SK-N-SH (cell line): Measurements from ENCODE around the gene PPFIBP2. TPM values are rescaled to one million over a fixed set of nuclear protein-coding genes. Genes with fewer than 3 reads are reported as not detected.

Experiments
- CTCF ChIA-PET: fragments of 300-600, 350-600 bp; formaldehyde crosslinking; extraction: SDS; loops from one replicate; lab custom pipeline; 2021; lab: Yijun Ruan, JAX
- POLR2A ChIA-PET: fragments of 350-600 bp; sonication (Branson Sonifier 250); formaldehyde crosslinking; extraction: SDS; loops from one replicate; lab custom pipeline; 2020; ENCODE audit warnings: antibody characterized with exemption, inconsistent platforms; lab: Yijun Ruan, JAX
- DNase-seq: peaks from one replicate; pipeline ENCODE4 v3.0.0; 2012
- H2AFZ ChIP-seq: fragments of 200-600 bp; sonication (generic); 2 replicates; pipeline ENCODE4 v1.8.1; 2016; ENCODE audit warnings: antibody characterized with exemption, mild to moderate bottlenecking, low read depth
- H3F3A ChIP-seq: fragments of 200-600 bp; sonication (generic); replicated peaks from 2 replicates; pipeline ENCODE3; 2016; ENCODE audit warnings: antibody characterized with exemption, mild to moderate bottlenecking; ENCODE audit not compliant: insufficient read depth
- H3K27ac ChIP-seq, 2 experiments: fragments of 200-500 bp in 1 of 2; fragments of 200-600 bp in 1 of 2; sonication (Bioruptor generic) in 1 of 2; sonication (generic), shearing (Covaris generic) in 1 of 2; 2 replicates each; pipeline versions ENCODE4 v1.5.1 to v1.6.1; 2014 to 2016; ENCODE audit warnings: low read depth in 2 of 2, inconsistent platforms in 1 of 2, low read length in 1 of 2, mild to moderate bottlenecking in 1 of 2, mixed read lengths in 1 of 2
- H3K27me3 ChIP-seq: fragments of 200-600 bp; sonication (generic), shearing (Covaris generic); 2 replicates; pipeline ENCODE4 v1.6.1; 2016; ENCODE audit warnings: mixed run types; ENCODE audit not compliant: insufficient read depth
- H3K36me3 ChIP-seq, 2 experiments: fragments of 200-500 bp in 1 of 2; fragments of 200-600 bp in 1 of 2; sonication (Bioruptor generic) in 1 of 2; sonication (generic) in 1 of 2; replicated peaks in 1 of 2; 2 replicates each; pipeline versions ENCODE3 to v1.5.1; 2014 to 2016; ENCODE audit warnings: low read length in 1 of 2, mild to moderate bottlenecking in 1 of 2; ENCODE audit not compliant: insufficient read depth in 2 of 2, control insufficient read depth in 1 of 2
- H3K4me1 ChIP-seq, 2 experiments: fragments of 200-500 bp in 1 of 2; fragments of 200-600 bp in 1 of 2; sonication (Bioruptor generic) in 1 of 2; sonication (generic), shearing (Covaris generic) in 1 of 2; 2 replicates each; pipeline versions ENCODE4 v1.5.1 to v1.6.1; 2014 to 2016; ENCODE audit warnings: low read depth in 1 of 2, low read length in 1 of 2, mixed run types in 1 of 2; ENCODE audit not compliant: insufficient read depth in 2 of 2, control insufficient read depth in 1 of 2
- H3K4me2 ChIP-seq: fragments of 200-600 bp; sonication (generic), shearing (Covaris generic); 2 replicates; pipeline ENCODE4 v1.6.1; 2017; ENCODE audit warnings: mixed run types
- H3K4me3 ChIP-seq, 2 experiments: fragments of 200-500 bp in 1 of 2; fragments of 200-600 bp in 1 of 2; sonication (Bioruptor generic) in 1 of 2; sonication (generic), shearing (Covaris generic) in 1 of 2; 2 replicates each; pipeline versions ENCODE4 v1.5.1 to v1.8.1; 2014 to 2016; ENCODE audit warnings: low read depth in 2 of 2, inconsistent platforms in 1 of 2, low read length in 1 of 2, mild to moderate bottlenecking in 1 of 2, mixed read lengths in 1 of 2, moderate library complexity in 1 of 2
- H3K79me2 ChIP-seq: fragments of 200-600 bp; sonication (generic); 2 replicates; pipeline ENCODE4 v1.8.1; 2017; ENCODE audit warnings: mild to moderate bottlenecking; ENCODE audit not compliant: insufficient read depth
- H3K9ac ChIP-seq: fragments of 200-600 bp; sonication (generic); 2 replicates; pipeline ENCODE4 v1.6.1; 2017; ENCODE audit warnings: mixed run types
- H3K9me2 ChIP-seq: fragments of 200-600 bp; sonication (generic); 2 replicates; pipeline ENCODE4 v1.6.1; 2017; ENCODE audit warnings: mixed run types
- H3K9me3 ChIP-seq: fragments of 200-600 bp; sonication (generic); 2 replicates; pipeline ENCODE4 v1.6.1; 2017; ENCODE audit warnings: mixed run types, mild to moderate bottlenecking, moderate library complexity
- H4K20me1 ChIP-seq: fragments of 200-600 bp; sonication (generic); 2 replicates; pipeline ENCODE4 v1.6.1; 2017; ENCODE audit warnings: mild to moderate bottlenecking, mixed run types; ENCODE audit not compliant: insufficient read depth
- ELF1 ChIP-seq: IDR thresholded peaks from 2 replicates; pipeline ENCODE4 v1.4.0; 2012
- EP300 ChIP-seq, 2 experiments: IDR thresholded peaks; 2 replicates each; pipeline versions ENCODE4 v1.4.0 to v1.6.1; 2012; ENCODE audit warnings: borderline replicate concordance in 1 of 2, low read depth in 1 of 2, low read length in 1 of 2
- EZH2phosphoT487 ChIP-seq: fragments of 200-600 bp; sonication (generic); IDR thresholded peaks from 2 replicates; pipeline ENCODE4 v1.6.1; 2017; ENCODE audit warnings: low read depth, mixed run types, mild to moderate bottlenecking, antibody characterized with exemption, moderate library complexity, borderline replicate concordance
- FOXJ3 ChIP-seq: sonication (generic); formaldehyde crosslinking; IDR thresholded peaks from 2 replicates; pipeline ENCODE4 v1.5.1; 2020; ENCODE audit warnings: mild to moderate bottlenecking, missing genetic modification reagents
- FOXM1 ChIP-seq: IDR thresholded peaks from 2 replicates; pipeline ENCODE4 v1.4.0; 2012; ENCODE audit warnings: low read depth, mild to moderate bottlenecking
- JUND ChIP-seq: IDR thresholded peaks from 2 replicates; pipeline ENCODE4 v1.4.0; 2012
- MEF2A ChIP-seq: IDR thresholded peaks from 2 replicates; pipeline ENCODE4 v1.4.0; 2012; ENCODE audit warnings: low read depth, borderline replicate concordance
- MXI1 ChIP-seq: IDR thresholded peaks from 2 replicates; pipeline ENCODE4 v1.6.1; 2012; ENCODE audit warnings: mild to moderate bottlenecking, low read depth, low read length, improper control_type of control experiment
- NFIC ChIP-seq: IDR thresholded peaks from 2 replicates; pipeline ENCODE4 v1.4.0; 2012; ENCODE audit warnings: borderline replicate concordance
- POLR2AphosphoS5 ChIP-seq: IDR thresholded peaks from 2 replicates; pipeline ENCODE4 v1.6.1; 2012; ENCODE audit warnings: low read depth, low read length
- RAD21 ChIP-seq: IDR thresholded peaks from 2 replicates; pipeline ENCODE4 v1.6.1; 2012; ENCODE audit warnings: mild to moderate bottlenecking, low read length
- RFX5 ChIP-seq: IDR thresholded peaks from 2 replicates; pipeline ENCODE4 v1.6.1; 2012; ENCODE audit warnings: mild to moderate bottlenecking, improper control_type of control experiment, low read length
- RXRA ChIP-seq: IDR thresholded peaks from 2 replicates; pipeline ENCODE4 v1.4.0; 2012; ENCODE audit warnings: low read depth, mild to moderate bottlenecking, borderline replicate concordance
- SIN3A ChIP-seq: IDR thresholded peaks from 2 replicates; pipeline ENCODE4 v1.6.1; 2012; ENCODE audit warnings: low read depth, mild to moderate bottlenecking, low read length, moderate library complexity, borderline replicate concordance
- SMC3 ChIP-seq: IDR thresholded peaks from 2 replicates; pipeline ENCODE4 v1.6.1; 2012; ENCODE audit warnings: low read depth, low read length, improper control_type of control experiment
- TAF1 ChIP-seq: IDR thresholded peaks from 2 replicates; pipeline ENCODE4 v1.6.1; 2012; ENCODE audit warnings: low read depth, mild to moderate bottlenecking, low read length, moderate library complexity, borderline replicate concordance
- WGBS: methylation state at CpG from one replicate; pipeline ENCODE4 v1.1.6; 2017; ENCODE audit warnings: low lambda C conversion rate; 5-methylcytosine and 5-hydroxymethylcytosine counted together
- polyA plus RNA-seq, 3 experiments: library from polyadenylated mRNA; depleted of rRNA; stranded (reverse); fragments of >200 nt; gene quantifications; 2 replicates each; pipeline ENCODE4 v1.2.3, GENCODE V29; 2012
- TF ChIP-seq, protein P1 (sequence below): IDR thresholded peaks from 2 replicates; pipeline ENCODE4 v1.4.0; 2012; ENCODE audit warnings: low read depth
- TF ChIP-seq, protein P2 (sequence below): IDR thresholded peaks from 2 replicates; pipeline ENCODE4 v1.4.0; 2012; ENCODE audit warnings: low read depth, borderline replicate concordance
- TF ChIP-seq, protein P3 (sequence below): fragments of 150-350 bp; IDR thresholded peaks from 2 replicates; pipeline ENCODE4 v1.6.1; 2017; ENCODE audit warnings: antibody characterized with exemption, low read length, low read depth, borderline replicate concordance
- TF ChIP-seq, protein P4 (sequence below): IDR thresholded peaks from 2 replicates; pipeline ENCODE4 v1.6.1; 2012; ENCODE audit warnings: mild to moderate bottlenecking, low read depth, low read length, moderate library complexity

PPFIBP2 gene
- polyA plus RNA-seq, 1 of the 3 experiments (the other 2 are of a cell fraction) = 0.67 TPM

DNA sequence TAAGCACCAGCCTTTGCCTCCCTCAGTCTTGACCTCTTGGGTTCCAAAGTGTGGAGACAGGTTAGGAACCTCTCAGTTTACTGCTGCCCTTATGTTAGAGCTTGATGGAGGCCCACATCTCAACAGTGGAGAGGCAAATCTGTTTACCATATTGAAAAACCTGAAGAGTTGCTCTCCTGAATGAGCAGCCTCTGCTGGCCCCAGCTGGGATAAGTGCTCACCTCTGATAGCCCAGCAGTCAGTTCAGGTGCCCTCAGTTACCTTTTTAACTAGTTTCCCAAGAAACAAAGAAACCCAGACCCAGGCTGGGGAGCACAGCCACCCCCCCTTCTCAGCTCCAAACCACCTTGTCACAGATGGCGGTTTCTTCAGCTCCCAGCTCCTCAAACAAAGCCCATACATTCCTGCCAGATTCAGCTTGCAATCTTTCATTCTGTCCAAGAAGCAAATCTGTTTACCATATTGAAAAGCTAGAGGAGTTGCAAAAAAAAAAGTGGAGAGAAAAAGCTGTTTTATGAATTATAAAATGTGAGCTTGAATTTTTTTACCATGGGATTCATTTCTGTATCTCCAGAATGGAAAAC, 57.2 kb downstream of the PPFIBP2 start:
- TF ChIP-seq RFX5 (no peak), FOXM1 (no peak), FOXJ3 (no peak), ELF1 (no peak), SMC3 (no peak), EP300 (IDR thresholded peaks at IDR 0.05; ENCODE audit: borderline replicate concordance in 1 of 2, low read depth in 1 of 2, low read length in 1 of 2) (no peak), EZH2phosphoT487 (no peak), MEF2A (no peak), SIN3A (no peak), RXRA (no peak)
- TF ChIP-seq, protein P1, sequence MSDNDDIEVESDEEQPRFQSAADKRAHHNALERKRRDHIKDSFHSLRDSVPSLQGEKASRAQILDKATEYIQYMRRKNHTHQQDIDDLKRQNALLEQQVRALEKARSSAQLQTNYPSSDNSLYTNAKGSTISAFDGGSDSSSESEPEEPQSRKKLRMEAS = no peak
- TF ChIP-seq, protein P2, sequence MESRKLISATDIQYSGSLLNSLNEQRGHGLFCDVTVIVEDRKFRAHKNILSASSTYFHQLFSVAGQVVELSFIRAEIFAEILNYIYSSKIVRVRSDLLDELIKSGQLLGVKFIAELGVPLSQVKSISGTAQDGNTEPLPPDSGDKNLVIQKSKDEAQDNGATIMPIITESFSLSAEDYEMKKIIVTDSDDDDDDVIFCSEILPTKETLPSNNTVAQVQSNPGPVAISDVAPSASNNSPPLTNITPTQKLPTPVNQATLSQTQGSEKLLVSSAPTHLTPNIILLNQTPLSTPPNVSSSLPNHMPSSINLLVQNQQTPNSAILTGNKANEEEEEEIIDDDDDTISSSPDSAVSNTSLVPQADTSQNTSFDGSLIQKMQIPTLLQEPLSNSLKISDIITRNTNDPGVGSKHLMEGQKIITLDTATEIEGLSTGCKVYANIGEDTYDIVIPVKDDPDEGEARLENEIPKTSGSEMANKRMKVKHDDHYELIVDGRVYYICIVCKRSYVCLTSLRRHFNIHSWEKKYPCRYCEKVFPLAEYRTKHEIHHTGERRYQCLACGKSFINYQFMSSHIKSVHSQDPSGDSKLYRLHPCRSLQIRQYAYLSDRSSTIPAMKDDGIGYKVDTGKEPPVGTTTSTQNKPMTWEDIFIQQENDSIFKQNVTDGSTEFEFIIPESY = no peak
- TF ChIP-seq, protein P3, sequence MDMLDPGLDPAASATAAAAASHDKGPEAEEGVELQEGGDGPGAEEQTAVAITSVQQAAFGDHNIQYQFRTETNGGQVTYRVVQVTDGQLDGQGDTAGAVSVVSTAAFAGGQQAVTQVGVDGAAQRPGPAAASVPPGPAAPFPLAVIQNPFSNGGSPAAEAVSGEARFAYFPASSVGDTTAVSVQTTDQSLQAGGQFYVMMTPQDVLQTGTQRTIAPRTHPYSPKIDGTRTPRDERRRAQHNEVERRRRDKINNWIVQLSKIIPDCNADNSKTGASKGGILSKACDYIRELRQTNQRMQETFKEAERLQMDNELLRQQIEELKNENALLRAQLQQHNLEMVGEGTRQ = no peak
- TF ChIP-seq, all 33 proteins: peak for 0
- H3K4me2 ChIP-seq = no peak overlapping the region
- H3F3A ChIP-seq = no peaks in the 10 kb centered on the region
- no peak overlapping the region for H2AFZ ChIP-seq
- no peak overlapping the region for H3K9ac ChIP-seq
- H3K9me2 ChIP-seq = no peaks in the 10 kb centered on the region
- H3K36me3 ChIP-seq = no peaks in the 10 kb centered on the region
- peaks cover 10% of the 10 kb centered on the region; the same call in 1 of the 2 replicates for H3K27me3 ChIP-seq
- no peak overlapping the region for H3K27ac ChIP-seq
- DNase-seq = no peak
- peaks cover 0 to 17% of the 10 kb centered on the region in 2 experiments; a peak in 1 of 4 replicates for H3K4me1 ChIP-seq
- 70% methylated on average over 1 of the region's 1 CpG for WGBS
- H3K9me3 ChIP-seq = no peaks in the 10 kb centered on the region
- H4K20me1 ChIP-seq = no peaks in the 10 kb centered on the region
- no peaks in the 10 kb centered on the region for H3K79me2 ChIP-seq
- CTCF ChIA-PET = interaction anchor here (0.5 to 16.8 kb wide), 60 partner anchors 8 to 478 kb away, joined by 3 to 359 read pairs (median 5); partner anchors contain the start of genes CYB5R2, OLFML1 and PPFIBP2
- POLR2A ChIA-PET = interaction anchor here (0.6 to 1.1 kb wide), 2 partner anchors 57 to 86 kb away, joined by 3 read pairs; partner anchors contain the start of gene PPFIBP2
- H3K4me3 ChIP-seq = no peak overlapping the region

DNA sequence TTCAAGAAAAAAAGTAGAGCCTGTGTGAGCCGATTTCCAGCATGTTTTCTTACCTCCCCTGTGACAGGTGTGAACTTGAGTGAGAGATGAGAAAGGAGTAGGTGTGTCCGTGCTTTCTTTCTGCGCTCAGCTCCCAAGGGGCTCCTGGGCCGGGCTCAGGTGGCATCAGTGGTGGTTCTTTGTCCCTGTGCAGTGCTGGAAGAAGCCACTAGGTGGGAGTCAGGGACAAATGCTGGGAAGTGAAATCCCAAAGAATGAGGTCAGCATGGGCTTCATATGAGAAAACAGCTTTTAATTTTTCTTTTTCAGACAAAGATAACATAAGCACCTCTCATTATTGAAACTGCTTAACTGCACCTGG, 57.8 kb downstream of the PPFIBP2 start:
- peak; percentile 70 for DNase-seq
- H3K9ac ChIP-seq = no peak overlapping the region
- H2AFZ ChIP-seq = no peak overlapping the region
- H3K9me3 ChIP-seq = no peaks in the 10 kb centered on the region
- no peak overlapping the region; a peak in 1 of 4 replicates for H3K27ac ChIP-seq
- H3K27me3 ChIP-seq = peaks cover 4% of the 10 kb centered on the region; the same call in 1 of the 2 replicates
- no peaks in the 10 kb centered on the region for H3K36me3 ChIP-seq
- H3K4me3 ChIP-seq = no peak overlapping the region; a peak in 1 of 4 replicates
- no peaks in the 10 kb centered on the region for H3F3A ChIP-seq
- ChIA-PET POLR2A (interaction anchor here (1.1 kb wide), 1 partner anchor 58 kb away, joined by 3 read pairs; the partner anchor contains the start of gene PPFIBP2), CTCF (interaction anchor here (0.5 to 16.8 kb wide), 63 partner anchors 9 to 478 kb away, joined by 3 to 359 read pairs (median 5); partner anchors contain the start of genes CYB5R2, OLFML1 and PPFIBP2)
- WGBS = 1% methylated on average over 4 of the region's 4 CpGs
- no peak overlapping the region for H3K4me2 ChIP-seq
- no peaks in the 10 kb centered on the region for H4K20me1 ChIP-seq
- H3K4me1 ChIP-seq = peaks cover 0 to 23% of the 10 kb centered on the region in 2 experiments; a peak in 1 of 4 replicates
- H3K9me2 ChIP-seq = no peaks in the 10 kb centered on the region
- no peaks in the 10 kb centered on the region for H3K79me2 ChIP-seq
- TF ChIP-seq SMC3 = peak; percentile 98
- TF ChIP-seq RAD21 = peak; percentile 96
- TF ChIP-seq, protein P1 = no peak
- TF ChIP-seq TAF1 = no peak
- no peak for TF ChIP-seq MXI1
- TF ChIP-seq EZH2phosphoT487 = no peak
- TF ChIP-seq NFIC = no peak
- TF ChIP-seq, protein P4, sequence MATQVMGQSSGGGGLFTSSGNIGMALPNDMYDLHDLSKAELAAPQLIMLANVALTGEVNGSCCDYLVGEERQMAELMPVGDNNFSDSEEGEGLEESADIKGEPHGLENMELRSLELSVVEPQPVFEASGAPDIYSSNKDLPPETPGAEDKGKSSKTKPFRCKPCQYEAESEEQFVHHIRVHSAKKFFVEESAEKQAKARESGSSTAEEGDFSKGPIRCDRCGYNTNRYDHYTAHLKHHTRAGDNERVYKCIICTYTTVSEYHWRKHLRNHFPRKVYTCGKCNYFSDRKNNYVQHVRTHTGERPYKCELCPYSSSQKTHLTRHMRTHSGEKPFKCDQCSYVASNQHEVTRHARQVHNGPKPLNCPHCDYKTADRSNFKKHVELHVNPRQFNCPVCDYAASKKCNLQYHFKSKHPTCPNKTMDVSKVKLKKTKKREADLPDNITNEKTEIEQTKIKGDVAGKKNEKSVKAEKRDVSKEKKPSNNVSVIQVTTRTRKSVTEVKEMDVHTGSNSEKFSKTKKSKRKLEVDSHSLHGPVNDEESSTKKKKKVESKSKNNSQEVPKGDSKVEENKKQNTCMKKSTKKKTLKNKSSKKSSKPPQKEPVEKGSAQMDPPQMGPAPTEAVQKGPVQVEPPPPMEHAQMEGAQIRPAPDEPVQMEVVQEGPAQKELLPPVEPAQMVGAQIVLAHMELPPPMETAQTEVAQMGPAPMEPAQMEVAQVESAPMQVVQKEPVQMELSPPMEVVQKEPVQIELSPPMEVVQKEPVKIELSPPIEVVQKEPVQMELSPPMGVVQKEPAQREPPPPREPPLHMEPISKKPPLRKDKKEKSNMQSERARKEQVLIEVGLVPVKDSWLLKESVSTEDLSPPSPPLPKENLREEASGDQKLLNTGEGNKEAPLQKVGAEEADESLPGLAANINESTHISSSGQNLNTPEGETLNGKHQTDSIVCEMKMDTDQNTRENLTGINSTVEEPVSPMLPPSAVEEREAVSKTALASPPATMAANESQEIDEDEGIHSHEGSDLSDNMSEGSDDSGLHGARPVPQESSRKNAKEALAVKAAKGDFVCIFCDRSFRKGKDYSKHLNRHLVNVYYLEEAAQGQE = no peak
- TF ChIP-seq POLR2AphosphoS5 = no peak
- TF ChIP-seq JUND = no peak
- TF ChIP-seq SIN3A = no peak
